Measurements from ENCODE around the gene ATAD5.
"Not testable (repeated sequence)": the region's sequence is repeated elsewhere in the genome, so short reads cannot be mapped to it uniquely, and the experiment has no call there.

The ATAD5 gene

GRCh38 chr17:30908717-30909420, 77.1 kb downstream of the ATAD5 start (continued):
- TF ChIP-seq REST (tag by site-specific recombination; IDR thresholded peaks at IDR 0.05) (no peak), ZNF266 (tag by site-specific recombination; IDR thresholded peaks at IDR 0.05; ENCODE audit: low read depth) (no peak), CTCF (tag by site-specific recombination; IDR thresholded peaks at IDR 0.05) (no peak), FEZF1 (tag by site-specific recombination; IDR thresholded peaks at IDR 0.05) (no peak), ZBTB49 (tag by site-specific recombination; IDR thresholded peaks at IDR 0.05; ENCODE audit: low read depth) (no peak), ZNF169 (tag by site-specific recombination; IDR thresholded peaks at IDR 0.05) (no peak), ZNF623 (tag by site-specific recombination; IDR thresholded peaks at IDR 0.05) (no peak), ZNF645 (tag by site-specific recombination; IDR thresholded peaks at IDR 0.05) (no peak), ZFP37 (tag by site-specific recombination; IDR thresholded peaks at IDR 0.05) (no peak)

- H3K9me3 ChIP-seq (ENCODE audit: control insufficient read depth, insufficient read depth, low read depth, low read length); POLR2A ChIA-PET; H3K36me3 ChIP-seq (ENCODE audit: control insufficient read depth in 2 of 2, insufficient read depth in 1 of 2, low read length in 2 of 2); H3K4me1 ChIP-seq (ENCODE audit: control insufficient read depth, insufficient read depth, low read length); H3K4me3 ChIP-seq (ENCODE audit: low read depth, low read length); H3K27ac ChIP-seq (ENCODE audit: extremely low read depth, low read depth, low read length): not testable (repeated sequence)
- CTCF ChIA-PET = interaction anchor here (0.6 to 1.1 kb wide), 3 partner anchors 33 to 307 kb away, joined by 3 to 4 read pairs (median 3); no protein-coding TSS in a partner anchor
Measured at GRCh38 chr17:30910151-30910550, 78.4 kb downstream of the ATAD5 start.

- no peak overlapping the region for H3K27ac ChIP-seq (ENCODE audit: extremely low read depth, low read depth, low read length)
- no peaks in the 10 kb centered on the region for H3K4me1 ChIP-seq (ENCODE audit: control insufficient read depth, insufficient read depth, low read length)
- H3K4me3 ChIP-seq (ENCODE audit: low read depth, low read length) = no peak overlapping the region
- H3K9me3 ChIP-seq (ENCODE audit: control insufficient read depth, insufficient read depth, low read depth, low read length) = no peaks in the 10 kb centered on the region
- no peaks in the 10 kb centered on the region for H3K36me3 ChIP-seq (ENCODE audit: control insufficient read depth in 2 of 2, insufficient read depth in 1 of 2, low read length in 2 of 2)
- ChIA-PET POLR2A (no interaction called here), CTCF (no interaction called here)
- TF ChIP-seq ZNF335 (tag by site-specific recombination; conservative IDR thresholded peaks at IDR 0.05) (no peak), ZNF280D (tag by site-specific recombination; IDR thresholded peaks at IDR 0.05) (no peak), ZSCAN30 (tag by site-specific recombination; IDR thresholded peaks at IDR 0.05) (no peak), ZNF26 (tag by site-specific recombination; IDR thresholded peaks at IDR 0.05) (no peak), ZNF596 (tag by site-specific recombination; IDR thresholded peaks at IDR 0.05) (no peak), HIC1 (tag by site-specific recombination; IDR thresholded peaks at IDR 0.05) (no peak), ZNF677 (tag by site-specific recombination; IDR thresholded peaks at IDR 0.05) (no peak)
Measured at GRCh38 chr17:30913955-30914354, 82.2 kb downstream of the ATAD5 start.
